Small intestine (tissue), 7 donors: ENCODE measurements around the gene ABCA10. TPM values are rescaled to one million over a fixed set of nuclear protein-coding genes. Genes with fewer than 3 reads are reported as not detected.
A peak's percentile ranks its signal among the peaks of the same experiment; 100 is the strongest.

Experiments
- DNase-seq, 2 donors: peaks; one replicate each; pipeline versions ENCODE4 v3.0.0 to v3.0.0-alpha.2; 2013
- FAIRE-seq: peaks from 2 replicates; lab custom pipeline; 2012; peaks lifted over from hg19 to GRCh38; lab: Jason Lieb, UNC
- H3K27ac ChIP-seq, 3 donors: one replicate each; pipeline ENCODE4 v1.5.1; 2013; ENCODE audit warnings: low read length in 2 of 3, mild to moderate bottlenecking in 2 of 3, control low read depth in 1 of 3, inconsistent platforms in 1 of 3, low read depth in 1 of 3, moderate library complexity in 1 of 3
- H3K27me3 ChIP-seq, 3 donors: one replicate each; pipeline ENCODE4 v1.6.1; 2013; ENCODE audit warnings: low read length in 3 of 3, inconsistent platforms in 1 of 3; ENCODE audit not compliant: control insufficient read depth in 3 of 3, insufficient read depth in 3 of 3
- H3K36me3 ChIP-seq, 3 donors: one replicate each; pipeline ENCODE4 v1.6.1; 2013; ENCODE audit warnings: low read length in 3 of 3, inconsistent platforms in 1 of 3, low read depth in 1 of 3, mild to moderate bottlenecking in 1 of 3, moderate library complexity in 1 of 3; ENCODE audit not compliant: control insufficient read depth in 3 of 3, insufficient read depth in 2 of 3
- H3K4me1 ChIP-seq, 3 donors: one replicate each; pipeline ENCODE4 v1.6.1; 2013; ENCODE audit warnings: low read length in 2 of 3, inconsistent platforms in 1 of 3, low read depth in 1 of 3, mild to moderate bottlenecking in 1 of 3, moderate library complexity in 1 of 3; ENCODE audit not compliant: control insufficient read depth in 3 of 3, insufficient read depth in 2 of 3
- H3K4me3 ChIP-seq, 3 donors: one replicate each; pipeline ENCODE4 v1.5.1; 2013; ENCODE audit warnings: low read length in 3 of 3, control low read depth in 1 of 3, inconsistent platforms in 1 of 3, low read depth in 1 of 3, mild to moderate bottlenecking in 1 of 3, moderate library complexity in 1 of 3
- H3K9me3 ChIP-seq, 2 donors: one replicate each; pipeline ENCODE4 v1.6.1; 2013; ENCODE audit warnings: low read depth in 1 of 2, low read length in 1 of 2; ENCODE audit not compliant: control insufficient read depth in 2 of 2, insufficient read depth in 1 of 2
- WGBS, 3 donors: extraction: QIAGEN DNeasy Blood & Tissue Kit; methylation state at CpG; one replicate each; pipeline ENCODE4 v1.1.7; 2013; 5-methylcytosine and 5-hydroxymethylcytosine counted together
- polyA plus RNA-seq, 4 donors: library from polyadenylated mRNA; stranded (reverse) in 3 of 4; unstranded in 1 of 4; fragments of 200-250 nt in 3 of 4; fragments of 120-200 nt in 1 of 4; gene quantifications; one replicate each; pipeline versions ENCODE4 v1.2.1 to v1.2.3, GENCODE V29; 2013
- donor health status: healthy with polysubstance abuse.
- donor health status: control.
- donor health status: control.
- donor health status: Bipolar disorder and iron deficiency.
- donor health status: healthy.

Gene ABCA10
- polyA plus RNA-seq, 4 donors, result 2.4 to 21.0 (median 7.2) TPM

GRCh38 chr17:69143683-69144231 is 84.9 kb downstream of the ABCA10 start:
- FAIRE-seq (no peak), DNase-seq (no peak)
- H3K4me3 ChIP-seq, result no peak overlapping the region
- no peak overlapping the region for H3K27ac ChIP-seq
- H3K4me1 ChIP-seq, result no peaks in the 10 kb centered on the region
- no peaks in the 10 kb centered on the region for H3K27me3 ChIP-seq
- no peaks in the 10 kb centered on the region for H3K36me3 ChIP-seq
- H3K9me3 ChIP-seq, result no peaks in the 10 kb centered on the region
- 89 to 96% (median 95%) methylated on average over 3 of the region's 3 CpGs for WGBS, 3 donors

GRCh38 chr17:69143151-69143550 is 85.5 kb downstream of the ABCA10 start:
- Histone ChIP-seq H3K27me3 (no peaks in the 10 kb centered on the region), H3K27ac (no peak overlapping the region), H3K4me1 (no peaks in the 10 kb centered on the region), H3K9me3 (no peaks in the 10 kb centered on the region), H3K4me3 (no peak overlapping the region), H3K36me3 (no peaks in the 10 kb centered on the region)
- 84 to 100% (median 92%) methylated on average over 1 of the region's 1 CpG for WGBS, 3 donors
- DNase-seq, result no peak
- FAIRE-seq, result no peak

GRCh38 chr17:69142175-69142802 is 86.3 kb downstream of the ABCA10 start:
- Histone ChIP-seq H3K4me1 (no peaks in the 10 kb centered on the region), H3K4me3 (no peak overlapping the region), H3K36me3 (no peaks in the 10 kb centered on the region), H3K9me3 (no peaks in the 10 kb centered on the region), H3K27me3 (no peaks in the 10 kb centered on the region), H3K27ac (no peak overlapping the region)
- FAIRE-seq, result no peak
- peak in 1 of 2 donors; percentile 8 for DNase-seq
- 52 to 57% (median 52%) methylated on average over 3 of the region's 3 CpGs for WGBS, 3 donors

- H3K36me3 ChIP-seq, result no peaks in the 10 kb centered on the region
- 50 to 67% (median 54%) methylated on average over 4 of the region's 4 CpGs for WGBS, 3 donors
- H3K4me1 ChIP-seq, result no peaks in the 10 kb centered on the region
- DNase-seq (peak in 1 of 2 donors; percentile 2), FAIRE-seq (no peak)
- H3K27me3 ChIP-seq, result no peaks in the 10 kb centered on the region
- H3K27ac ChIP-seq, result peak within 1 kb of the TSS in 1 of 3 donors; percentile 31
- no peak within 1 kb of the TSS for H3K4me3 ChIP-seq
- no peaks in the 10 kb centered on the region for H3K9me3 ChIP-seq
These were observed 87.0 kb downstream of the ABCA10 start, which contains the start of gene ABCA6 for GRCh38 chr17:69141431-69142174. TSS of gene ABCA6 (minus strand) at chr17:69141895. CDS start at chr17:69140703, 1,192 bp downstream.

- Histone ChIP-seq H3K4me3 (no peak overlapping the region), H3K9me3 (no peaks in the 10 kb centered on the region), H3K27ac (no peak overlapping the region), H3K4me1 (no peaks in the 10 kb centered on the region), H3K27me3 (no peaks in the 10 kb centered on the region), H3K36me3 (no peaks in the 10 kb centered on the region)
- WGBS, 3 donors, result 66 to 83% (median 75%) methylated on average over 3 of the region's 3 CpGs
- FAIRE-seq (no peak), DNase-seq (no peak)
These were observed 94.5 kb downstream of the ABCA10 start for GRCh38 chr17:69134112-69134511.

- Histone ChIP-seq H3K4me1 (no peaks in the 10 kb centered on the region), H3K36me3 (no peaks in the 10 kb centered on the region), H3K27ac (no peak overlapping the region), H3K9me3 (no peaks in the 10 kb centered on the region), H3K27me3 (no peaks in the 10 kb centered on the region), H3K4me3 (no peak overlapping the region)
- DNase-seq (peak; percentile 45 to 86), FAIRE-seq (no peak)
- 23 to 58% (median 38%) methylated on average over 6 of the region's 6 CpGs for WGBS, 3 donors
These were observed 97.9 kb downstream of the ABCA10 start for GRCh38 chr17:69130627-69131296.

GRCh38 chr17:69123626-69124025 is 105.0 kb downstream of the ABCA10 start:
- no peaks in the 10 kb centered on the region for H3K4me1 ChIP-seq
- 82 to 95% (median 83%) methylated on average over 1 of the region's 1 CpG for whole genome bisulfite sequencing, 3 donors
- H3K27ac ChIP-seq, result no peak overlapping the region
- no peaks in the 10 kb centered on the region for H3K27me3 ChIP-seq
- no peak overlapping the region for H3K4me3 ChIP-seq
- no peaks in the 10 kb centered on the region for H3K36me3 ChIP-seq
- H3K9me3 ChIP-seq, result no peaks in the 10 kb centered on the region
- FAIRE-seq (no peak), DNase-seq (no peak)

- Histone ChIP-seq H3K4me1 (no peaks in the 10 kb centered on the region), H3K27ac (no peak overlapping the region), H3K9me3 (no peaks in the 10 kb centered on the region), H3K4me3 (no peak overlapping the region), H3K27me3 (no peaks in the 10 kb centered on the region), H3K36me3 (no peaks in the 10 kb centered on the region)
- FAIRE-seq (no peak), DNase-seq (no peak)
- WGBS, 3 donors, result 95 to 96% (median 96%) methylated on average over 5 of the region's 5 CpGs
These were observed 106.6 kb downstream of the ABCA10 start for GRCh38 chr17:69122065-69122464.
